Right renal pelvis (tissue), 4 donors: ENCODE data around the gene NRF1. TPM values are rescaled to one million over a fixed set of nuclear protein-coding genes. Genes with fewer than 3 reads are reported as not detected.

Experiments
- DNase-seq, 4 donors: peaks; one replicate each; pipeline ENCODE4 v3.0.0-alpha.2; 2013; ENCODE audit warnings: low read depth in 4 of 4, low spot score in 3 of 4, missing footprints in 1 of 4
- polyA plus RNA-seq, 4 donors: library from polyadenylated mRNA; unstranded; fragments of 120-200 nt; gene quantifications; one replicate each; pipeline ENCODE4 v1.2.1, GENCODE V29; 2013; ENCODE audit not compliant: insufficient read length in 4 of 4

Gene NRF1
- polyA plus RNA-seq, 4 donors, result 19.2 to 23.0 (median 22.0) TPM

DNA sequence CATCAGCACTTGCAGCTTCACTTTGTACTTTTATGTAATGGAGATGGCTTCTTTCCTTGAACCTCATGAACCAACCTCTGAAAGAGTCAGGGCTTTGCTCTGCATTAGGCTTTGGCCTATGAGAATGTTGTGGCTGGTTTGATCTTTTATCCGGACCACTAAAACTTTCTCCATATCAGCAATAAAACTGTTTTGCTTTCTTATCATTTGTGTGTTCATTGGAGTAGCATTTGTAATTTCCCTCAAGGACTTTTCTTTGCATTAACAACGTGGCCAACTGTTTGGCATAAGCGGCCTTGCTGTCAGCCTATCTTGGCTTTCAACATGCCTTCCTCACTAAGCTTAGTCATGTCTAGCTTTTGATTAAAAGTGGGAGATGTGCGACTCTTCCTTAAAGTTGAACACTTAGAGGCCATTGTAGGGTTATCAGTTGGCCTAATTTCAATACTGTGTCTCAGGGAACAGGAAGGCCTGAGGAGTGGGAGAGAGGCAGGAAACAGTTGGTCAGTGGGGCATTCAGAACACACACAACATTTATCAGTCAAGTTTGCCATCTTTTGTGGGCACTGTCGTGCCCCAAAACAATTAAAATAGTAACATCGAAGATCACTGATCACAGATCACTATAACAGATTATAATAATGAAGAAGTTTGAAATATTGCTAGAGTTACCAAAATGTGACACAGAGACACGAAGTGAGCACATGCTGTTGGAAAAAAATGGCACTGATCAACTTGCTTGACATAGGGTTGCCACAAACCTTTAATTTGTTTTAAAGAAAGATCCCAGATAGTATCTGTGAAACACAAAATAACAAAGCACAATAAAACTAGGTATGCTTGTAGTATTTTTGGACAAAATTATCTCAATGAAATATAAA, 64.7 kb downstream of the NRF1 start:
- DNase-seq, result no peak

DNA sequence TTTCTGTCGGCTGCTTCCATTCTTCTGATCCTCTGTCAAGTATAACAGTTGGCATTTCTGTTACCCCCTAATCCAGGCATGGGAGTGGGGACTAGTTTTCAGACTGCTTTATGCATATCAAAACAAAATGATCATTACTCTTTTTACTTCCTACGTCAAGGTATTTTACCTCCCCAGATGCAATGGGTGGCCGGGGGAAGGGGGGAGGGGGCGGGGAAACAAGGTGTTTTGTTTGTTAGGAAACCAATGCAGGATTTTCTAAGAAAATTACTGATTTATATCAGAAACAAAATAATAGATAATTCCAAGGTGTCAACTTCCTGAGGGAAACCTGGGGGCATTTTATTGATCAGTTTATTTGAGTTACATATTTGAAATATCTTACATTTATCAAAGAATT, 66.3 kb downstream of the NRF1 start:
- no peak for DNase-seq

DNA sequence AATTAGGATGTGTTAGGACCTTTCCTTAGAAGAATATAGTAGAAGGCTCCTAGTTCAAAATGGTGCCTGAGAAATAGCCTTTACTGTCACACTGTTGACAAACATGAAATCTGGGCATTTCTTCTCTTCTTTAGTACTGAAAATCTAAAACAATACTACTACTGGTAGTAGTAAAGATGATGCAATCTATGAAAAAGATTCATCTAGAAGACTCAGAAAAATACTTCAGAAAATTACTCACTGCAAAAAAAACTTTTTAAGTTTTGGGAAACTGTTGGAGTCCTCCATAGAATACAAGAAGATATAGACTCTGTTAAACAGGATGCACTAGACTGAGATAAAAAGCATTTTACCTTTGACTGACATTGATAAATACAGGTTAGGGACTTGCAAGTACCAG, 67.1 kb downstream of the NRF1 start:
- DNase-seq, result no peak

DNA sequence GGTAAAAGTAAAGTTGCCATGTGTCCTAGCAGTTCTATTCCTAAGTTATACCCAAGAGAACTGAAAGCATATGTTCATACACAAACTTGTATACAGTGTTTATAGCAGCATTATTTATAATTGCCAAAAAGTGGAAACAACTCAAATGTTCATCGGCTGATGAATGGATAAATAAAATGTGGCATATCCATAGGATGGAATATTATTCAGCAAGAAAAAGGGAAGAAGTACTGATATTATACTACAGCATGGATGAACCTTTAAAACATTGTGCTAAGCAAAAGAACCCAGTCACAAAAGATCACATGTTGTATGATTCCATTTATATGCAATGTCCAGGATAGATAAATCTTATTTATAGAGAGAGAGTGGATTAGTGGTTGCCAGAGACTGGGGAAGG, 68.9 kb downstream of the NRF1 start:
- DNase-seq, result no peak

DNA sequence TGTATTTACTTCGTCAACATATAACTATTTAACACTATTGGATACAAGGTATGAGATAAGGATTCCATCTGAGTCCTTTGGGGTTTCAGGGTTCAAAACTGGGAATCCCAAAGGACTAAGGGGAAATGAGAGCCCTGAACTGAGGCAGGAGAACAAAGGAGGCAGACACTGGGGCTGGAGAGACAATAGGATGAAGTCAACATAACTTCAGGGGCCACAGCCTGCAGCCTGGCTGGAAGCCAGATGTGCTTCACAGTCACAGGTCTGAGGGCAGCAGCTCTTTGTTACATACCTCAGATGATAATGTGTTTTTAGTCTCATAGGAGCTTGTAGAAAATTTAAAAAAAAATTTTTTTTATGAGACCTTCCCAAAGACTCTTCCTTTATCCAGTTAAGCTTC, 73.3 kb downstream of the NRF1 start:
- DNase-seq, result no peak

DNA sequence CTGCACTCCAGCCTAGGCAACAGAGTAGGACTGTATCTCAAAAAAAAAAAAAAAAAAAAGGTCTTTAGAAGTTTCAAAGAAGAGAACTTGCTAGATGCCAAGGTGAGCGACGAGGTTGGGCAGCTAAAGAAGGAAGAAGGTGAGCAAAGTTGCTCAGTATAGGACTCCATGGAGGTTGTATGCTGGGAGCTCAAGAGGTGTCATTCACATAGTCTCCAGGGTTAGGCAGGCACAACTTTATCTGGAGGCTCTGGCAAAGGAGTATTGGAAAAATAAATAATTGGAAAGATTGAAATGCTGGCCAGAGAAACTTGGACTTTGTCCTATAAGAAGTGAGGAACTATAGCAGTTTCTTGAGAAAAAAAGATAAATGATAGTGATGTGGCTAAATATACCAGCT, 74.5 kb downstream of the NRF1 start:
- DNase-seq, result no peak

DNA sequence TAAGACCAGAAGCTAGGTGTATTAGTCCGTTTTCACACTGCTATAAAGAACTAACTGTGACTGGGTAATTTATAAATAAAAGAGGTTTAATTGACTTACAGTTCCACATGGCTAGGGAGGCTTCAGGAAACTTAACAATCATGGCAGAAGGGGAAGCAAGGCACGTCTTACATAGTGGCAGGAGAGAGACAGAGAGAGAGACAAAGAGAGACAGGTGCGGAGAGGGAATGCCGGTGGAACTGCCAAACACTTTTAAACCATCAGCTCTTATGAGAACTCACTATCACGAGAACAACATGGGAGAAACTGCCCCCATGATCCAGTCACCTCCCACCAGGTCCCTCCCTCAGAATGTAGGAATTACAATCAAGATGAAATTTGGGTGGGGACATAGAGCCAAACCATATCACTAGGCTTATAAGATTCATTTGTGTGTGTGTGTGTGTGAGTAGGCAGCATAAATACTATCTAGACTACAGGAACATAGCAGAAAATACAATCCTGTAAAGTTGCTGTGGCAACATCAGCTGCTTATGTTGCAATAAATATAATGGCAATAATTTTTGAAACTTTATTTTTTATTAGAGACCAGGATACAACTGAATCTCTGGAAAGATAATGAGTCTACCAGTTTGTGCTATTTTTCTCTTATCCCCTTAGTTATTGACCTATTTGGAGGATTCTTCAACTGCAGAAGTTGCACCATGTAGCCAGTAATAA, 77.1 kb downstream of the NRF1 start:
- DNase-seq, result no peak

DNA sequence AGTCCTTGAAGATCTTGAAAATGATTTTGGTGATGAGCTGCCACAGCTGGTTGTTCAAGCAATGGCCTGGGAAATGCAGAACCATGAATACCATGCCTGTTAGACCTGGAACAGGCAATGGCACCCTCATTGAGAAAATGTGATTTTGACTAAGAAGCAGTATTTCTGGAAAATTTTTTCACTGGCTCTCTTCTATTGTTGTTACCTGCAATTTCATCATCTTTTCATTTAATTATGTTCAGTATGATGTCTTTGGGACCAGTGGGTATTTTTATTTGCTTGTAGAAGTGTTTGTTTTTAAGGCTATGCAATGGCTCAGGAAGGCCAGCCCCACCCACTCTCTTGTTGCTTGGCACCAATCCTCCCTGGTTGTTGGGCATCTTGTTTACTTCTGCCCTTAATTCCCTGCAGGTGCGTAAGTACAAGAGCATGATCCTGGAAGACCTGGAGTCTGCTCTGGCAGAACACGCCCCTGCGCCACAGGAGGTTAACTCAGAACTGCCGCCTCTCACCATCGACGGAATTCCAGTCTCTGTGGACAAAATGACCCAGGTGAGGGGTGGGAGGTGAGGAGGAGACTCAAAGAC, 78.6 kb downstream of the NRF1 start:
- no peak for DNase-seq

DNA sequence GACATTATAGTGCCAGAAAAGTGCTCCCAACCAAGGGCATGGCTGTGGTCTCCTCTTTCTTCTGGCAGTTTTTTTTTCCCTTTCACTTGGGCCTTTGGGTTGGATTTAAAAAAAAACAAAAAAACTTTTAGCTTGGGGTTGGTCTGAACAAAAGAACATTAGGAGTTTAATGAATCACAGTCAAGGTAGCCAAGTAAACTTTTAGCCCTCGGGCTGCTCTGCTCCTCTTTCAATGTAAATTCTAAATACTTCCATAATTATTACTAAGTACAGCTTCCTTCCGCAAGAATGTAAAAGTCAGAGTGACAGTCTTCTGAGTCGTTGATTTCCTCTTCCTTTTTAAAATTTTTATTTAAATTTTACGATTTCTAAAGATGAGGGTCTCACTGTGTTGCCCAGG, 79.2 kb downstream of the NRF1 start:
- no peak for DNase-seq

DNA sequence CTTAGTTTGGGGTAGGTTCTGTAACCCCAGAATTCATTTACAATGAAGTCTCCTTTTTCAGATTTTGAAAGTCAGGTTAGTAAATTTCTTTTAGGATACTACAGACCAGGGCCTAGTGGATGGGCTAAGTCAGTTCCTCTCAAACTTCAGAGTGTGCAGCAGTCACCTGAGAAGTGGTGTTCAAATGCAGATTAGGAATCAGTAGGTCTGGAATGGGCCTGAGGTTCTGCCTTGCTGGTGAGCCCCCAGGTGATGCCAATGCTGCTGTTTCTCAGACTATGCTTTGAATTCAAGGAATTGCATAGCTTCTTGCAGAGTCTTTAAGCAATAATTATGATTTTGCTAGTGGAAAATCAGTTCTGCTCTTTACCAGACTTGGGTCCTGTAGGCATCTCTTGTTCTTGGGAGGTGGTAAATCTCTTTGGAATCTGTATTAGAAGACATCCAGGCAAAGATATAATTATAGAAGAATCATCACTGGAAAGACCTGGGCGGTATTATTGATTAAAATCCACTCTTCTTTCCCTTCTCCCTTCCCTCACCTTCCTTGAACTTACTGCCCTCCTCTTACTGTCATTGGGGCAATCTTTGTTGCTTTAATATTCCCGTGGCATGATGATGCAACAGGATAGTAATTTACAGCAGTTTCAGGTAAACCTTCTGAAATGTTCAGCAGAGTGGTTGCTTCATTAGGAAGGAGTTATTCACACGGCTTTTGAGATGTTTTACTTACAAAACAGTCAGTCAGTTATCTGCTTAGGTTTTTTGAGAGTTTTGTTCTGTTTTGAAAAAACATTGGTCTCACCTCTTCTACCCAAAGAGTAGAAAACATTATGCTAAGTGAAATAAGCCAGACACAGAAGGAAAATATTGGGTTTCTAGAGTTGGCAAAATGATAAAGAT, 87.2 kb downstream of the NRF1 start:
- no peak for DNase-seq

DNA sequence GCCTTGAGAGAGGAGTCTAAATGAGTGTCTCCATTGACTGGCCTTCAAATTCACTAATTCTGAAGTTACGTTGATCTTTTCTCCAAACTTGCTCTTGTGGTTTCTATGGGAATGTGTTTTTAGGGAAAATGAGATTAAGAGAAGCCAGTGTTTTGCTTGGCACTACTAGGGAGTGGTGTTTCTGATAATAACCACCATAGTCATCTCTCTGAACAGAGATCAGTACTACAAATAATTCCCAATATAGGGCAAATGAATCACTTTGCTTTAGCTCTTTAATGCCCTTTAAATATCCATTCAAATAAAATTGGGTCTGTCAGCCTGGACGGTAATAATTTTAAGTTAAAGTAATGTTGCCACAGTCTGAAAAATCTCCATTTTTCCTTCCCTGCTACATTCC, 90.8 kb downstream of the NRF1 start:
- no peak for DNase-seq

DNA sequence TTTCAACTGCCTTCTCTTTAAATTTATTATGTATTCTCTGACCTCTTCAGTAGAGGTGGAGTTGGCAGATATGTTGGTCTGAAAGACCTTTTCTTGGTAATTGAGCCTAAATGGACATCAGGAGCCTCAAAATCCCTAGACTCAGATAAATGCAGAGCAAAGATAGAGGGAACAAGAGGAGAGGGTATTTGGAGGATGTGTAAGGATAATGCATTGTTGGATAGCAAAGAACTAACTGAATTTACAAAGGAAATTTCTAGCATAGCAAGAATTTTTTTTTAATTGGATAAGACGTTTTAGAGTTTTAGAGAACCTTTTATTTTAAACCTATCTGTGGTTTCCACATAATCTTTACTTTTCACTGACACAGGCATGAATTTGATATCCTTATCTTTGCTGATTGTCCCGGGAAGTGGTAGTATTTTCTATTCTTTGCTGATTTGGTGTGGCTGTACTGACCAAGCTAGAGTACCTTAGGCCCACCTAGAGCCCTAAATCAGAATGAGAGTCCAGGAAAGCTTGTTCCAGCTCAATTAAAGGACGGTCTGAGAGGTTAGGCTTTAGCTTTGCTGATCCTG, 91.3 kb downstream of the NRF1 start:
- DNase-seq, result no peak

DNA sequence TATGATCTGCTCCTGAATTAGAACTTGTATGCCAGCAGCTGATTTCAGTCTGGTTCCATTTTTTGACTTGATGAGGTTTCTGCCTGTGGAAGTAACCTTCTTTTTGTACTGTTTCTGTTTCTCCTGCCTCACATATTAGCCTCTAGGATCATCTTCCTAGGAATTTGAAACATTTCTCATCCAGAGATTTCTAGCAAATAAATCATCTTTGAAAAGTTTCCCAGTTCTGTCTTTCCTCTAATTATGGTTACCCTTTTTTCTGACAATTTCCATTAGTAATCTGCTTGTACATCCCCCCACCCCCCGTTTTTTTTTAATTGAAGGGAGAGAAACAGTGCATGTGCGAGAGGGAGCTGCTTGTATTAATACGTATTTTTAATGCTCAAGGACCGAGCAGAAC, 92.2 kb downstream of the NRF1 start:
- no peak for DNase-seq

DNA sequence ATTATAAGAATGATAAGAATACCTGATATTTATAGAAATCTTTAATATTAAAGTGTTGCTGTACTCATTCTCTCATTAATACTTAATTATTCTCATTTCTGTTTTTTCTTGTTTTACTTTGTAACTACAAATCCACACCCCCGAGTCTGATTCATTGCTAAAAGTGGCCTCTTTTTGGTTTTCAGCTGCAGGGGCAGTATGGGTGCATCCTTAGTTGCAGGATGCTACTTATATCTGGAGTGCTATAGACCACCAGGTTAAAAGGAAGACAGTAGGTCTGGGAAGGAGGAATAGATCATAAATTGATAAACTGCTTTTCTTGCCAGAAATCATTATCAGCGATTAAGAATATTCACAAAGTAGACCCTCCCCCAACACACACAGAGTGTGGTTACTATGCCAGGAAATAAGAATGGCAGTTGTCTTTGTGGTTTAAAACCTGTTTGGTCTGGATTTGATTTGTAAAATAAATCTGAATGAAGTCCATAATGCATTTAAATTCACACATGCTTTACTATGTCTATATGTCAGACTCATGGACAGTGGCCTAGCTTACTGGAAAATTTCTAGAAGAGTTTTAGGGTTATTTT, 96.5 kb downstream of the NRF1 start:
- DNase-seq, result no peak

DNA sequence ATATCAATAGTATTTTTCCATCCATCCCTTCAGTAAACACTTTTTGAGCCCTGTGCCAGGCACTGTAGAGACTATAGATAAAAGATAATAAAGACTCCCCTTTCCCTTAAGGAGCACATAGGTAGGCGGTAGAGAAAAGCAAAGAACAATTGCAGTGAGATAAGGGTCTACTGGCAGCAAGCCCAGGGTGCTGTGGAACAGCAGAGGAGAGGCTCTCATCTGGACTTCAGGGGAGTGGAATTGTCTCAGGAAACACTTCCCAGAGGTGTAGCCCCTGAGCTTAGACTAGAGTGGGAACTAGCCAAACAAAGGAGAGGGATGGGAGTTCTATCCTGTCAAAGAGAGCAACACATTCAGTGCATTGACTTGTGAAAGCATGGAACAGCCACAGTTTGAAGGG, 102.0 kb downstream of the NRF1 start:
- no peak for DNase-seq

DNA sequence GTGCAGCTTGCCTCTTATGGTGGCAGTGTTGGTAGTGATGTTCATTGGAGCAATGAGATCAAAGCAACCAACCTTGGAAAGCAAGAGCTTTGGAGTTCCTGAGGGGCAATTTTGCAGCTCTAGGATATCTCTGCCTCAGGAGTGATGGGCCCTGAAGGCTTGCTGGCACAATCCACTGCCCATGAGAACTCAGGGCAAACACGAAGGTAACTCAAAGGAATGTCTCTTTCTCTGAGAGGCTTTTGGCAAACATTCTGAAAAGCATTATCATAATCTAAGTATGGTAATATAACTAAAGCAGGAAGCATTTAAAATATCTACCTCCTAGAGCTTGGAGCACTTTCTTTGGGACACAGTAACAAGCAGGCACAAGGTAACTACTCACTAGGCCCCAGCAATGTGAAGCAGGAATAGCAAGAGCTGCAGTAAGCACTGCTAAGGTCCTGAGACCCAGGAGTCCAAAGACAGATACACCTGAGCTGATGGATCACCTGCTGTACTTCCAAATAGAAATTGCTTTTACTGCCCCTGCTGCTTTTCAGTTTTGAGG, 103.1 kb downstream of the NRF1 start:
- DNase-seq, result no peak

DNA sequence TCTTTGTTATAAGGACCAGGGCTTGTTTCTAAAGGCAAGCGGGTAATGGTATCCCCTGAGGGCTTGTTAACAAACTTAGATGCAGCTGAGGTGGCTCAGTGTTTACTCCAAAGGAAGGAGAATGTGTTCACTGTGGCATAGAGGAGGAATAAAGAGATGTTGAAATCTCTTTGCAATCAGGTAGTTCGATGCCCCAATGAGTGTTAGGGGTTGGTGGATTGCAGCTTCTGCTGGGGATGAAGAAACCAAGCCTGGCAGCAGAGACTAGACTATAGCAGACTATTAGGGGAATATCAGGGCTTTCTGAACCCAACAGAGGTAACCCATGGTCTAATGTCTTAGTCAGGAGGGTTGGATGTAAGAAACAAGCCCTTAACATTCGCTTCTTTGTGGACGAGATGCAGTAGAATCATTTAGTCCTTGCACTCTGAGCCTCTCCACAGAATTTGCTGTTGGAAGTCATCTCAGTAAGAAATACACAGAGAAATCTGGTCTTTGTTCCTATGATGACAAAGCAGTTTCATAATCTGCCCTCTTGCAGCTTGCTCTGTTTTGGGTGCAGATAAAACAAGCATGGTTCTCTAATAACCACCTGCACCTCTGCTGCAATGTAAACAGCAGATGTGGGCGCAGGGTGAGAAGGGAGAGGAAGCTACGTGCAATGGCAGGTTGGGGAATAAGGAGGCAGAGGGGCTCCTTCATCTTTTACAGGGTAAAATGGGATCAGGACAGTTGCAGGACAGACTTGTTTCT, 108.6 kb downstream of the NRF1 start:
- DNase-seq, result no peak

DNA sequence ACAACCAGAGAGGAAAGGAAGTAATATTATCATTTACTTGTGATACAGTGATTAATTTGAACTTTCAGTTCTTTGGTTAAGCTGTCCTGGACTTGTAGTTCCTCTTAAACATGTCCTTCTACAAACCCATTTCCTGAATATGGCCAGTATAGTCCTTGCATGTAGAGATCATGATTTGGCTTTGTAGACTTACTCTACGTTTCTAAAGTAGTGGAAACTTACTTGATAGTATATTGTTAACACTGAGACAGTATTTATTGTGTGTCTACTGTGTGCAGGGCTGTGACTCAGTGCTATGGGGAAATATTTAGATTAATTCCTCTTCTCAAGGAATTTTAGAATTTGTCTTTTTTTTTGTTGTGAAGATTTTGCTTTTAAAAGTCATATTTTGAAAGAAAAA, 109.5 kb downstream of the NRF1 start:
- DNase-seq, result no peak

DNA sequence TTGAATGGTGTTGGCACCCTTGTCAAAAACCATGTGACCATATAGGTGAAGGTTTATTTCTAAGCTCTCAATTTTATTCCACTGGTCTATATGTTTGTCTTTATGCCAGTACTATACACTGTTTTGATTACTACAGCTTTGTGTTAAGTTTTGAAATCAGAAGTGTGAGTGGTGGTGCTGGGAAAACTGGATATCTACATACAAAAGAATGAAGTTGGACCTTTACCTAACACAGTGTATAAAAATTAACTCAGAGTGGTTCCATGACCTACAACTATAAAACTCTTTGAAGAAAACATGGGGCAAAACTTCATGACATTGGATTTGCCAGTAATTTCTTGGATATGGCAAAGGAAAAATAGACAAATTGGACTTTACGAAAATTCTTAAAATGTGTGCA, 112.2 kb downstream of the NRF1 start:
- DNase-seq, result no peak
